GM12891 (cell line): ENCODE data around the gene PTPRN2.
A peak's percentile ranks its signal among the peaks of the same experiment; 100 is the strongest.

ENCODE experiments used
- DNase-seq: peaks from one replicate; pipeline ENCODE4 v3.0.0; 2011; ENCODE audit warnings: low spot score; ENCODE audit not compliant: insufficient read length
- FAIRE-seq: peaks from 2 replicates; lab custom pipeline; 2011; peaks lifted over from hg19 to GRCh38; lab: Jason Lieb, UNC
- PAX5 ChIP-seq: IDR thresholded peaks from 2 replicates; pipeline ENCODE4 v1.6.1; 2011; ENCODE audit warnings: low read length, moderate library complexity, mild to moderate bottlenecking; ENCODE audit not compliant: insufficient read depth, severe bottlenecking
- POLR2A ChIP-seq: IDR thresholded peaks from 2 replicates; pipeline ENCODE4 v1.6.1; 2011; ENCODE audit warnings: low read depth, low read length, control low read depth
- POLR2AphosphoS5 ChIP-seq: IDR thresholded peaks from 2 replicates; pipeline ENCODE4 v1.6.1; 2011; ENCODE audit warnings: low read depth, low read length, control low read depth
- POU2F2 ChIP-seq: IDR thresholded peaks from 2 replicates; pipeline ENCODE4 v1.6.1; 2011; ENCODE audit warnings: low read depth, mild to moderate bottlenecking, control low read depth, low read length, moderate library complexity
- SPI1 ChIP-seq: IDR thresholded peaks from 2 replicates; pipeline ENCODE4 v1.6.1; 2011; ENCODE audit warnings: low read depth, low read length, control low read depth
- TAF1 ChIP-seq: IDR thresholded peaks from 2 replicates; pipeline ENCODE4 v1.6.1; 2011; ENCODE audit warnings: low read depth, low read length, control low read depth

The PTPRN2 gene

GRCh38 chr7:158138329-158138597, 449.4 kb downstream of the PTPRN2 start:
- FAIRE-seq (no peak), DNase-seq (no peak)
- TF ChIP-seq POLR2AphosphoS5 (no peak), POU2F2 (no peak), POLR2A (no peak), TAF1 (no peak), SPI1 (no peak), PAX5 (no peak)

GRCh38 chr7:158137516-158138328, 449.9 kb downstream of the PTPRN2 start:
- DNase-seq (no peak), FAIRE-seq (no peak)
- TF ChIP-seq POLR2AphosphoS5 (no peak), POLR2A (no peak), POU2F2 (no peak), TAF1 (no peak), SPI1 (no peak), PAX5 (no peak)

GRCh38 chr7:158135931-158136330, 451.7 kb downstream of the PTPRN2 start:
- no peak for TF ChIP-seq POU2F2
- TF ChIP-seq POLR2AphosphoS5, result no peak
- TF ChIP-seq POLR2A, result no peak
- TF ChIP-seq SPI1, result no peak
- TF ChIP-seq TAF1, result no peak
- no peak for FAIRE-seq
- DNase-seq, result no peak

- no peak for DNase-seq
- TF ChIP-seq TAF1, result no peak
- FAIRE-seq, result no peak
Observed at GRCh38 chr7:158134824-158135223, 452.8 kb downstream of the PTPRN2 start.

GRCh38 chr7:158133515-158134271, 453.9 kb downstream of the PTPRN2 start:
- FAIRE-seq, result no peak
- no peak for TF ChIP-seq TAF1
- no peak for TF ChIP-seq PAX5
- no peak for TF ChIP-seq POLR2AphosphoS5
- no peak for TF ChIP-seq SPI1
- no peak for TF ChIP-seq POU2F2
- TF ChIP-seq POLR2A, result no peak

GRCh38 chr7:158133057-158133456, 454.6 kb downstream of the PTPRN2 start:
- DNase-seq (no peak), FAIRE-seq (no peak)
- TF ChIP-seq SPI1 (no peak), POLR2A (no peak), PAX5 (no peak), POLR2AphosphoS5 (no peak)

More at GRCh38 chr7:158133515-158134271, 453.9 kb downstream of the PTPRN2 start:
- no peak for DNase-seq

GRCh38 chr7:158130023-158130409, 457.6 kb downstream of the PTPRN2 start:
- no peak for DNase-seq
- no peak for TF ChIP-seq POLR2A
- no peak for TF ChIP-seq PAX5
- no peak for FAIRE-seq

GRCh38 chr7:158129037-158130022, 458.3 kb downstream of the PTPRN2 start:
- TF ChIP-seq POLR2AphosphoS5 (no peak), SPI1 (no peak), TAF1 (no peak), PAX5 (no peak), POU2F2 (no peak), POLR2A (no peak)
- FAIRE-seq (peak; percentile 60), DNase-seq (no peak)

GRCh38 chr7:158128572-158128971, 459.1 kb downstream of the PTPRN2 start:
- FAIRE-seq (no peak), DNase-seq (no peak)
- no peak for TF ChIP-seq PAX5
- TF ChIP-seq POU2F2, result no peak
- no peak for TF ChIP-seq POLR2A
- no peak for TF ChIP-seq TAF1
- no peak for TF ChIP-seq SPI1
- TF ChIP-seq POLR2AphosphoS5, result no peak

GRCh38 chr7:158127241-158127640, 460.4 kb downstream of the PTPRN2 start:
- DNase-seq, result no peak
- TF ChIP-seq TAF1, result no peak
- TF ChIP-seq POLR2AphosphoS5, result no peak
- no peak for TF ChIP-seq SPI1
- no peak for TF ChIP-seq POLR2A
- no peak for TF ChIP-seq PAX5
- no peak for TF ChIP-seq POU2F2
- no peak for FAIRE-seq
